GM23338 (cell line): ENCODE measurements around the gene CCBE1. TPM values are rescaled to one million over a fixed set of nuclear protein-coding genes. Genes with fewer than 3 reads are reported as not detected.

Experiments
- ATAC-seq: fragments of 200-7000 bp; cut with Tn5 transposase; 3 replicates; pipeline ENCODE4 v1.9.1; 2020
- DNase-seq: peaks from one replicate; pipeline ENCODE4 v3.0.0-alpha.2; 2015; ENCODE audit warnings: low spot score
- H2AFZ ChIP-seq: fragments of 200-600 bp; sonication (generic); 2 replicates; pipeline ENCODE4 v1.8.0; 2016; ENCODE audit warnings: antibody characterized with exemption, mild to moderate bottlenecking, moderate library complexity
- H3F3A ChIP-seq: fragments of 200-600 bp; sonication (generic); replicated peaks from 2 replicates; pipeline ENCODE4 v1.8.0; 2017; ENCODE audit warnings: antibody characterized with exemption, mixed run types, low read depth
- H3K27ac ChIP-seq: fragments of 200-600 bp; sonication (generic); 2 replicates; pipeline ENCODE4 v1.6.1; 2016; ENCODE audit warnings: low read depth
- H3K27me3 ChIP-seq: fragments of 200-600 bp; sonication (generic); 2 replicates; pipeline ENCODE4 v1.8.0; 2016; ENCODE audit warnings: mild to moderate bottlenecking, mixed run types, moderate library complexity; ENCODE audit not compliant: insufficient read depth
- H3K36me3 ChIP-seq: fragments of 200-600 bp; sonication (generic); 2 replicates; pipeline ENCODE4 v1.8.0; 2016; ENCODE audit warnings: mild to moderate bottlenecking; ENCODE audit not compliant: insufficient read depth
- H3K4me1 ChIP-seq: fragments of 200-600 bp; sonication (generic); 2 replicates; pipeline ENCODE4 v1.8.0; 2016; ENCODE audit warnings: mild to moderate bottlenecking, moderate library complexity; ENCODE audit not compliant: insufficient read depth
- H3K4me2 ChIP-seq: fragments of 200-600 bp; sonication (generic); 2 replicates; pipeline ENCODE4 v1.7.1; 2017; ENCODE audit warnings: mixed run types
- H3K4me3 ChIP-seq: fragments of 200-600 bp; sonication (generic); 2 replicates; pipeline ENCODE4 v1.6.1; 2016; ENCODE audit warnings: mixed run types
- H3K79me2 ChIP-seq: fragments of 200-600 bp; sonication (generic); replicated peaks from 2 replicates; pipeline ENCODE4 v1.8.0; 2017; ENCODE audit warnings: mild to moderate bottlenecking; ENCODE audit not compliant: insufficient read depth
- H3K9me2 ChIP-seq: fragments of 200-600 bp; sonication (generic); 2 replicates; pipeline ENCODE4 v1.8.0; 2017; ENCODE audit not compliant: insufficient read depth
- H4K20me1 ChIP-seq: fragments of 200-600 bp; sonication (generic); replicated peaks from 2 replicates; pipeline ENCODE4 v1.8.0; 2017; ENCODE audit warnings: mild to moderate bottlenecking; ENCODE audit not compliant: insufficient read depth
- H3K27ac Mint-ChIP-seq: 2 replicates; pipeline ENCODE4 v1.8.0; 2020; ENCODE audit warnings: inconsistent platforms, mild to moderate bottlenecking, moderate library complexity, mixed read lengths
- H3K27me3 Mint-ChIP-seq: 3 replicates; pipeline ENCODE4 v1.8.0; 2022; ENCODE audit warnings: low read depth, mild to moderate bottlenecking, moderate library complexity, mixed read lengths, inconsistent platforms; ENCODE audit not compliant: insufficient read depth, poor library complexity
- H3K36me3 Mint-ChIP-seq: 3 replicates; pipeline ENCODE4 v1.8.0; 2021; ENCODE audit warnings: low read depth, mild to moderate bottlenecking, inconsistent platforms, moderate library complexity, mixed read lengths
- H3K4me1 Mint-ChIP-seq: 3 replicates; pipeline ENCODE4 v1.8.0; 2020; ENCODE audit warnings: mild to moderate bottlenecking, inconsistent platforms, mixed read lengths
- H3K4me3 Mint-ChIP-seq: 3 replicates; pipeline ENCODE4 v1.8.0; 2021; ENCODE audit warnings: moderate library complexity, mild to moderate bottlenecking, inconsistent platforms, mixed read lengths
- H3K9me3 Mint-ChIP-seq: 3 replicates; pipeline ENCODE4 v1.8.0; 2020; ENCODE audit warnings: moderate library complexity, mild to moderate bottlenecking, inconsistent platforms, mixed read lengths
- CREB1 ChIP-seq: fragments of 250-450 bp; sonication (Bioruptor Pico); IDR thresholded peaks from 2 replicates; pipeline ENCODE4 v1.5.0; 2020; ENCODE audit warnings: low read depth, mild to moderate bottlenecking, moderate library complexity
- CTCF ChIP-seq, 2 experiments: fragments of 200-600 bp in 1 of 2; sonication (generic) in 1 of 2; conservative IDR thresholded peaks; 2 replicates each; pipeline versions ENCODE4 v1.5.1 to v1.6.1; 2016 to 2017; ENCODE audit warnings: antibody characterized with exemption in 2 of 2, low read depth in 2 of 2, mild to moderate bottlenecking in 2 of 2, moderate library complexity in 1 of 2
- ETS1 ChIP-seq: IDR thresholded peaks from 2 replicates; pipeline ENCODE4 v1.6.1; 2016; ENCODE audit warnings: antibody characterized with exemption
- EZH2 ChIP-seq: fragments of 200-600 bp; sonication (generic); IDR thresholded peaks from one replicate; pipeline ENCODE4 v1.8.0; 2017; ENCODE audit warnings: antibody characterized with exemption, mild to moderate bottlenecking, low read depth; ENCODE audit not compliant: unreplicated experiment
- EZH2phosphoT487 ChIP-seq: fragments of 200-600 bp; sonication (generic); IDR thresholded peaks from one replicate; pipeline ENCODE4 v1.8.1; 2018; ENCODE audit warnings: antibody characterized with exemption; ENCODE audit not compliant: unreplicated experiment
- JUNB ChIP-seq: IDR thresholded peaks from one replicate; pipeline ENCODE4 v1.6.1; 2016; ENCODE audit warnings: antibody characterized with exemption; ENCODE audit not compliant: unreplicated experiment
- NANOG ChIP-seq: IDR thresholded peaks from 2 replicates; pipeline ENCODE4 v1.6.1; 2016; ENCODE audit warnings: antibody characterized with exemption, borderline replicate concordance
- POLR2AphosphoS5 ChIP-seq: IDR thresholded peaks from 2 replicates; pipeline ENCODE4 v1.6.1; 2016; ENCODE audit warnings: antibody characterized with exemption, low read depth
- REST ChIP-seq: IDR thresholded peaks from one replicate; pipeline ENCODE4 v1.6.1; 2018; ENCODE audit warnings: antibody characterized with exemption; ENCODE audit not compliant: unreplicated experiment
- STAT1 ChIP-seq: IDR thresholded peaks from one replicate; pipeline ENCODE4 v1.6.1; 2016; ENCODE audit warnings: antibody characterized with exemption; ENCODE audit not compliant: unreplicated experiment
- ZNF114 ChIP-seq: fragments of 250-450 bp; sonication (Bioruptor Pico); IDR thresholded peaks from 2 replicates; pipeline ENCODE4 v1.5.0; 2020; ENCODE audit warnings: mild to moderate bottlenecking, moderate library complexity
- ZNF331 ChIP-seq: fragments of 250-450 bp; sonication (Bioruptor Pico); IDR thresholded peaks from 2 replicates; pipeline ENCODE4 v1.5.0; 2020; ENCODE audit warnings: low read depth, mild to moderate bottlenecking, moderate library complexity
- ZNF462 ChIP-seq: fragments of 250-450 bp; sonication (Bioruptor Pico); IDR thresholded peaks from 2 replicates; pipeline ENCODE4 v1.5.0; 2020; ENCODE audit warnings: mild to moderate bottlenecking, moderate library complexity
- polyA plus RNA-seq: library from polyadenylated mRNA; unstranded; fragments of >200 nt; fragmentation: Nextera tagmentation; extraction: Ambion mirVana; gene quantifications from 2 replicates; pipeline ENCODE4 v1.2.1, GENCODE V29; 2016
- total RNA-seq: library from RNA; depleted of rRNA; stranded (reverse); fragments of >200 nt; shearing (Covaris generic); gene quantifications from 2 replicates; pipeline ENCODE4 v1.2.3, GENCODE V29; 2014

Gene CCBE1
- total and polyA plus RNA-seq, 2 experiments from 2014 or later: 2.1 to 2.6 TPM

GRCh38 chr18:59690996-59691395 lies 6.2 kb downstream of the CCBE1 start:
- Mint-ChIP-seq H3K27ac (no peak overlapping the region), H3K27me3 (peaks cover 36% of the 10 kb centered on the region), H3K4me3 (no peak overlapping the region), H3K4me1 (peaks cover 63% of the 10 kb centered on the region), H3K9me3 (no peaks in the 10 kb centered on the region; the same call in 2 of the 3 replicates), H3K36me3 (no peaks in the 10 kb centered on the region)
- DNase-seq (no peak), ATAC-seq (no peak)
- TF ChIP-seq ZNF331 (CRISPR knock-in tag) (no peak), ZNF462 (CRISPR knock-in tag) (no peak), STAT1 (no peak), EZH2 (no peak), CTCF (conservative IDR thresholded peaks at IDR 0.05; ENCODE audit: low read depth in 2 of 2) (no peak), CREB1 (no peak), EZH2phosphoT487 (no peak), POLR2AphosphoS5 (no peak), ETS1 (no peak), ZNF114 (CRISPR knock-in tag) (no peak), NANOG (no peak), REST (no peak), JUNB (no peak)
- peak overlapping the region; percentile 14; the same call in 1 of the 2 replicates for H3K4me2 ChIP-seq
- no peaks in the 10 kb centered on the region for H3K36me3 ChIP-seq
- no peak overlapping the region for H2AFZ ChIP-seq
- H3K27ac ChIP-seq: peak overlapping the region; percentile 40; the same call in 1 of the 2 replicates
- H3K4me1 ChIP-seq: peaks cover 53% of the 10 kb centered on the region
- H3K9me2 ChIP-seq: peaks cover 10% of the 10 kb centered on the region
- H3K79me2 ChIP-seq: no peaks in the 10 kb centered on the region
- no peak overlapping the region for H3K4me3 ChIP-seq
- no peaks in the 10 kb centered on the region for H4K20me1 ChIP-seq
- H3F3A ChIP-seq: no peaks in the 10 kb centered on the region
- peaks cover 56% of the 10 kb centered on the region for H3K27me3 ChIP-seq
